PC-9 (cell line): ENCODE measurements around the gene PTK6.

Experiments
- EZH2 ChIP-seq: fragments of 200-600 bp; sonication (generic); IDR thresholded peaks from 2 replicates; pipeline ENCODE4 v1.8.0; 2017; ENCODE audit warnings: antibody characterized with exemption, low read depth
- TF ChIP-seq, protein P1 (sequence below): fragments of 200-600 bp; sonication (generic); conservative IDR thresholded peaks from 2 replicates; pipeline ENCODE4 v1.6.1; 2017; ENCODE audit warnings: mixed run types, antibody characterized with exemption, mild to moderate bottlenecking, moderate library complexity

DNA sequence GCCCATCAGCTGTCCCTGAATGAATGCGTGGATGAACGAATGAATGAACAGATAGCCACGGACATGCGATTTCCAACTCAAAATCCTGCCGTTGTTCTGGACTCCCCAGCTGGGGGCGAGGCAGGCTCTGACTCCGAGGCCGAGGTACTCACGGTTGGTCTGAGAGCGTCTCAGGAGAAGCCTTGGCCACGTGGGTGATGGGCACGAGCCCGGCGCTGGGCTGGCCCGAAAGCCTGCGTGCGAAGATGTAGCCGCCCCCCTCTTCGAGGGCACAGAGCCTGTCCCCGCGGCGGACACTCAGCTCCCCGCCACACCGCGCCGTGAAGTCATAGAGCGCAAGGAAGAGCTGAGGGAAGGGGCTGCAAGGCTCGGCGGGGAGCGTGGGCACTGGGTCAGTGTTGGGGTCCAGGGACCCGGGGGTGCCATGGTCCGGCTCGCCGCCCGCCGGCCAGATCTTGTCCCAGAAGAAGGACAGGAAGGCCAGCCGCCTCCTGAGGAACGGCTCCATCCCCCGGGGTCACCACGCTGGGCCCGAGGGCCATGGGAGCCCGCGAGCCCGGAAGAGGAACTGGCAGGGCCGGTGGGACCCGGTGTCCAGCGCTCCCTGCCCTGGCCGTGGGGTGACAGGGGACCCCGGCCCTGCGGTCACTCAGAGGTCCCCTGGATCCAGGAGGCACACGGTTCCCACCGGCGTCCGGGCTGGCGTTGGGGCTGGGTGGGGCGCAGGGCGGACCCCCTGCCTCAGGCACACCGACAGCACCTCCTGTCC is 10.0 kb upstream of the PTK6 start:
- TF ChIP-seq, protein P1, sequence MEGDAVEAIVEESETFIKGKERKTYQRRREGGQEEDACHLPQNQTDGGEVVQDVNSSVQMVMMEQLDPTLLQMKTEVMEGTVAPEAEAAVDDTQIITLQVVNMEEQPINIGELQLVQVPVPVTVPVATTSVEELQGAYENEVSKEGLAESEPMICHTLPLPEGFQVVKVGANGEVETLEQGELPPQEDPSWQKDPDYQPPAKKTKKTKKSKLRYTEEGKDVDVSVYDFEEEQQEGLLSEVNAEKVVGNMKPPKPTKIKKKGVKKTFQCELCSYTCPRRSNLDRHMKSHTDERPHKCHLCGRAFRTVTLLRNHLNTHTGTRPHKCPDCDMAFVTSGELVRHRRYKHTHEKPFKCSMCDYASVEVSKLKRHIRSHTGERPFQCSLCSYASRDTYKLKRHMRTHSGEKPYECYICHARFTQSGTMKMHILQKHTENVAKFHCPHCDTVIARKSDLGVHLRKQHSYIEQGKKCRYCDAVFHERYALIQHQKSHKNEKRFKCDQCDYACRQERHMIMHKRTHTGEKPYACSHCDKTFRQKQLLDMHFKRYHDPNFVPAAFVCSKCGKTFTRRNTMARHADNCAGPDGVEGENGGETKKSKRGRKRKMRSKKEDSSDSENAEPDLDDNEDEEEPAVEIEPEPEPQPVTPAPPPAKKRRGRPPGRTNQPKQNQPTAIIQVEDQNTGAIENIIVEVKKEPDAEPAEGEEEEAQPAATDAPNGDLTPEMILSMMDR, result no peak
- no peak for TF ChIP-seq EZH2
